HG03442 (cell line): ENCODE measurements around the gene RPL39.
"Not testable (repeated sequence)": the region's sequence is repeated elsewhere in the genome, so short reads cannot be mapped to it uniquely, and the experiment has no call there.

Experiments used
- ATAC-seq: cut with Tn5 transposase; IDR thresholded peaks from one replicate; pipeline ENCODE4 v1.9.1; 2021; ENCODE audit warnings: mild to moderate bottlenecking, moderate library complexity; ENCODE audit not compliant: unreplicated experiment

RPL39 gene

GRCh38 chrX:119763836-119764387 lies 27.5 kb downstream of the RPL39 start:
- no peak for ATAC-seq

- no peak for ATAC-seq
These were observed 28.2 kb downstream of the RPL39 start for GRCh38 chrX:119763181-119763580.

- no peak for ATAC-seq
These were observed 28.7 kb downstream of the RPL39 start for GRCh38 chrX:119762718-119763117.

GRCh38 chrX:119760026-119760877 lies 31.2 kb downstream of the RPL39 start:
- ATAC-seq = no peak

GRCh38 chrX:119759248-119759766 lies 32.1 kb downstream of the RPL39 start:
- ATAC-seq = no peak

DNA sequence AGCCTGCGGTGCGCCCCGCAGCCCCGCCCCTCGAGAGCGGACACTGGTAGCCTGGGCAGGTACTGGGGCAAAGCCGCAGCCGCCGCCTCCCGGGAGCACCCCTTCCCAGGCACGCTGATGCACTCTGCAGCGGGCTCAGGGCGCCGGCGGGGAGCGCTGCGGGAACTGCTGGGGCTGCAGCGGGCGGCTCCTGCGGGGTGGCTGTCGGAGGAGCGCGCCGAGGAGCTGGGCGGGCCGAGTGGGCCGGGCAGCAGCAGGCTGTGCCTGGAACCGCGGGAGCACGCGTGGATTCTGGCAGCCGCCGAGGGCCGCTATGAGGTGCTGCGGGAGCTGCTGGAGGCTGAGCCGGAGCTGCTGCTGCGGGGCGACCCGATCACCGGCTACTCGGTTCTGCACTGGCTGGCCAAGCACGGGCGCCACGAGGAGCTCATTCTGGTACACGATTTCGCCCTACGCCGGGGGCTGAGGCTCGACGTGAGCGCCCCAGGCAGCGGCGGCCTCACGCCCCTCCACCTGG lies 32.6 kb downstream of the RPL39 start:
- no peak for ATAC-seq

- ATAC-seq = no peak
These were observed 33.3 kb downstream of the RPL39 start, which contains the start of gene SOWAHD for GRCh38 chrX:119757979-119758730. SOWAHD (plus strand) TSS chrX:119758588; CDS start chrX:119758668, 80 bp downstream.

DNA sequence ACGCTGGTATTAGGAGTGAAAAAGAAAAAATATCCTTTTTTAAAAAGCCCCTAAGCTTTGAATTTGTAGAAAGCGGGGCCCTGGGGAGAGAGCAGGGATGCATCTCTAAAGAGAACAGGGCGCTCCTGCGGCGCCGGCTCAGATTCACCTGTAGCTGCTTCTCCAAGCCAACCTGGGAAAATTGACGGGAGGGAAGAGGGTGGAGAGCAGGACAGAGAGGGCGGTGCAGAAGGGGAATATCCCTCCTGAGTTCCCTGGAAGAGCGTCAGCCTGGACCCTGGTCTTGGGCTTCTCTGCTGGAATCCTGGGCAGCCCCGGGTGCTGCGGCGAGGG lies 33.8 kb downstream of the RPL39 start:
- ATAC-seq = no peak

DNA sequence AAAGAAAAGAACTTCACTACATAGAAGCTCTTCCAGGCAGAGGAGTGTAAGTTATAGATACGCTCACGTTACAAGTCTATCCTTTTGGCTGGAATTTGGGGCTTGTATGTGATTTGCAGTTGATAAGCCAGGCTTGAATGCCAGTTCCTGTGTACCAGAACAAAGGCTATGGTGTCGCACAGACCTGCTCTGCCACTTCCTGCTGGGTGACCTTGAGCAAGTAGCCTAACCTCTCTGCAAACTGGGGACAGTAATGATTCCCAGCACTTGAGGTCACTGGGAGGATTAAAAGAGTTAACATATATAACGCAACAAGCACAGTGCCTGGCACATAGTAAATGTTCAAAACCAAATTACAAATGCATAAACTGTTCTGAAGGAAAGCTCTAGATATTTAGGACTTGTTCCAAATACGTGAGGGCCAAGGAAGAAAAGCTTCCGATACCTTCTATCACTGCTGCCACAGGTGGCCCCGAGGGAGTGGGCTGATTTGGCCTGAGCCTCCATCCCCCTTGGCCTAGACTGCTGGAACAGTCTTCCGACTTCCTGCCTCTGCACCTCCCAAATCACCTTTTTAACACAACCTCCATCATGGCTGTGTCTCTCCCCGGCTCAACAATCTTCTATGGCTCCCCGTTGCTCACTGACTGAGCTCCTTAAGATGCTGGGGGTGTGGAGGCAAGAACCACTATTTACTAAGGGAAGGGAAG lies 34.3 kb downstream of the RPL39 start:
- ATAC-seq = no peak

DNA sequence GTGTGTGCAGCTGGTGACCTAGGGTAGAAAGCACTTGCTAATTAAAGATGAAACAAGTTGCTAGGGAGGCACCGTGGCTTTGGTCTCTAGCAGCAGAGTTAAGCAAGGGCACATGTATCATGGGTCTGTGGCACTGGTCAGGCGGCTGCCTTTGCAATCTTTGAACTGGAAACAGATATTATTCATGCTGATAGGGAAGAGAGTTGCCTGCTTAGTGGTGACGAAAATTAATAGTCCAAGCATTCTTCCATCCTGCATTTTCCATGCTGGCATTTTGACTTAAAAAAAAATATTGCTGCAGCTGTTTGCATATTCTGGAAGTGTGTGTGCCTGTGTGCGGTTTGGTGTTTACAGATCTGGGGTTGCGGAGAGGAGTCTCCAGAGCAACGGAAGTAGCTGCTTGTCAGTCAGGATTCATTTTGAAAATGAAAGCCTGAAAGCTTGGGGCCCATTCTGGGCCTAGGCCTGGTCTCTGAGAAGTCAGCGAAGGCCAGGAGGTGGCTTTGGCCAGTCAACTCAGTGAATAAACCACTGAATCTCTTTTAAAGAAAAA lies 35.4 kb downstream of the RPL39 start:
- ATAC-seq = peak; percentile 65

GRCh38 chrX:119753639-119754257 lies 37.7 kb downstream of the RPL39 start:
- ATAC-seq = no peak

DNA sequence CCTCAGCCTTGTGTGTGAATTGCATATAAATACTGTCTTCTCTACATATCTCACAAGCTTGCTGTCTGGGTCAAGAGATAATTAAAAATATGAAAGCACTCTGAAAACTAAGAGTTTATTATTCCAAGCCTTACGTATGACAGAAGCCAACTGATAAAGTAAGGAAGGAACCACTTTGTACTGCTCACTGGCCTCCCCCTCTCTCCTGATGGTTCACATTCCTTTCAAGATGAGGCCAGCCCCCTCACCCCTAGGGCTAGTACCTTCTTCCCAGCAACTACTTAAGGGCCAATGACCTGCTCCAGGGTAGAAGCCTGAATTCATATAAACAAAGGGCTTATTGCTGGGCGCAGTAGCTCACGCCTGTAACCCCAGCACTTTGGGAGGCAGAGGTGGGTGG lies 38.4 kb downstream of the RPL39 start:
- ATAC-seq = no peak

- not testable (repeated sequence) for ATAC-seq
These were observed 40.7 kb downstream of the RPL39 start for GRCh38 chrX:119750751-119751150.

DNA sequence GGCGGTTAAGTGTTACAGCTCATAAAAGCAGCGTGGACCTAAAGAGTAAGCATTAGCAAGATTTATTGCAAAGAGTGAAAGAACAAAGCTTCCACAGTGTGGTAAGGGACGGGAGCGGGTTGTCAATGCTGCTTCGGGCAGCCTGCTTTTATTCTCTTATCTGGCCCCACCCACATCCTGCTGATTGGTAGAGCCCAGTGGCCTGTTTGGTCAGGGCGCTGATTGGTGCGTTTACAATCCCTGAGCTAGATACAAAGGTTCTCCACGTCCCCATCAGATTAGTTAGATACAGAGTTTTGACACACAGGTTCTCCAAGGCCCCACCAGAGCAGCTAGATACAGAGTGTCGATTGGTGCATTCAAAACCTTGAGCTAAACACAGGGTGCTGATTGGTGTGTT lies 41.3 kb downstream of the RPL39 start:
- ATAC-seq = not testable (repeated sequence)

- ATAC-seq = no peak
These were observed 46.1 kb downstream of the RPL39 start for GRCh38 chrX:119745283-119745848.

DNA sequence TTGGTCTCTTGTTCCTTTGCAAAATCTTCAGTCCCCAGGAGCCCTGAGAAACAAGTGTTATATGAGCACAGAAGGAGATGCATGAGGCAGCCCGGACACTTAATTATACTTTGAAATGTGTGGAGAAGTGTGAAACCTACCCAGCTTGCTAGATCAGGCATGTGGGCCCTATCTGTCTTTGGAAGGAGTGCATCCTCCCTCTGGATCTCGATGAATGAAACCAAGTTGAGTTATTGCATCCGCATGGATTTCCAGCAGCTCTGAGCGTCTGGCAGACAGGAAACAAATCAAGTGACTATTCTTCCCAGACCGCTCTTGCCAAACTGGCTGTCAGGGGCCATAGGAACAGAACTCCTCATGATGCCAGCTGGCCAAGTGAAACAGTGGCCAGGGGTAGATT lies 52.7 kb downstream of the RPL39 start:
- no peak for ATAC-seq
